Adrenal gland (tissue), 12 donors: ENCODE results near the gene CLASP1. TPM values are rescaled to one million over a fixed set of nuclear protein-coding genes. Genes with fewer than 3 reads are reported as not detected.

ENCODE experiments used
- DNase-seq, 7 donors: peaks; one replicate each; pipeline ENCODE4 v3.0.0-alpha.2; 2019 to 2020
- H3K27ac ChIP-seq, 5 donors: fragments of 200-600 bp; sonication (generic) in 4 of 5; 1 replicate in 3 of 5; 2 replicates in 2 of 5; pipeline versions ENCODE4 v1.5.1 to v1.8.0; 2016 to 2020; ENCODE audit warnings: mild to moderate bottlenecking in 1 of 5
- H3K27me3 ChIP-seq: fragments of 200-600 bp; 2 replicates; pipeline ENCODE4 v1.8.0; 2021
- H3K36me3 ChIP-seq, 2 donors: fragments of 200-600 bp; replicated peaks in 1 of 2; 1 replicate in 1 of 2; 2 replicates in 1 of 2; pipeline versions ENCODE4 v1.5.1 to v1.8.0; 2018 to 2022
- H3K4me1 ChIP-seq, 2 donors: fragments of 200-600 bp; replicated peaks in 1 of 2; 1 replicate in 1 of 2; 2 replicates in 1 of 2; pipeline versions ENCODE4 v1.5.1 to v1.8.0; 2018 to 2021
- H3K4me3 ChIP-seq, 4 donors: fragments of 200-600 bp; sonication (generic) in 3 of 4; one replicate each; pipeline ENCODE4 v1.5.1; 2016 to 2018
- H3K9me3 ChIP-seq, 3 donors: fragments of 200-600 bp; sonication (generic) in 1 of 3; replicated peaks in 1 of 3; 1 replicate in 2 of 3; 2 replicates in 1 of 3; pipeline versions ENCODE4 v1.5.1 to v1.8.0; 2016 to 2021
- CTCF ChIP-seq, 6 experiments: fragments of 450-650 bp in 4 of 6; fragments of 200-600 bp in 2 of 6; sonication (generic) in 1 of 6; IDR thresholded peaks; 1 replicate in 5 of 6; 2 replicates in 1 of 6; pipeline versions ENCODE4 v1.5.1 to v1.8.0; 2016 to 2021; ENCODE audit warnings: antibody characterized with exemption in 6 of 6, mild to moderate bottlenecking in 2 of 6, moderate library complexity in 1 of 6
- POLR2A ChIP-seq, 2 donors: fragments of 450-650 bp; IDR thresholded peaks; one replicate each; pipeline ENCODE4 v1.6.1; 2017; ENCODE audit warnings: antibody characterized with exemption in 2 of 2, mild to moderate bottlenecking in 2 of 2, moderate library complexity in 1 of 2
- WGBS, 4 donors: extraction: QIAGEN DNeasy Blood & Tissue Kit in 2 of 4; methylation state at CpG; one replicate each; pipeline versions ENCODE4 v1.1.5 to v1.1.7; 2013 to 2017; 5-methylcytosine and 5-hydroxymethylcytosine counted together
- intact Hi-C, 2 donors: fragments of 100-400 bp; cut with DNase I; formaldehyde crosslinking; loops; one replicate each; pipeline versions ENCODE4 v1.14.1 to v1.15.0; 2022 to 2023
- polyA plus RNA-seq, 3 donors: library from polyadenylated mRNA; stranded (reverse); fragments of 200-250 nt in 2 of 3; fragments of 350-450 nt in 1 of 3; fragmentation: Illumina TruSeq in 1 of 3; extraction: RNeasy Lipid Tissue Mini Kit (QIAGEN cat#74804) in 1 of 3; gene quantifications; one replicate each; pipeline ENCODE4 v1.2.3, GENCODE V29; 2013 to 2014
- total RNA-seq, 9 donors: library from RNA; depleted of rRNA in 4 of 9; stranded (reverse); fragments of >200 nt in 4 of 9; fragments of 120-200 nt in 1 of 9; fragmentation: NEBNext Ultra II Directional in 1 of 9; extraction: Animal tissue kit (Norgen Biotek cat#: 25700) in 1 of 9; gene quantifications; one replicate each; pipeline versions ENCODE4 v1.1.0 to v1.2.4, GENCODE V29; 2013 to 2023
- donor health status: healthy with polysubstance abuse.
- donor health status: Bipolar disorder and iron deficiency.
- donor health status: DM: yes; HTN: yes; CAD: no.
- donor health status: DM: no; HTN: no; CAD: no.
- donor health status: DM: no; HTN: no; CAD: no.
- donor health status: DM: yes; HTN: yes; CAD: no.

The CLASP1 gene
- total and polyA plus RNA-seq, 12 donors: 14.9 to 66.1 (median 53.4) TPM

GRCh38 chr2:121455446-121455845 lies 193.8 kb downstream of the CLASP1 start:
- no peaks in the 10 kb centered on the region for H3K9me3 ChIP-seq
- no peak overlapping the region for H3K4me3 ChIP-seq
- intact Hi-C loops: no loop called here
- no peak for DNase-seq
- H3K27ac ChIP-seq: no peak overlapping the region
- 80 to 94% (median 89%) methylated on average over 5 of the region's 5 CpGs for WGBS, 4 donors
- H3K4me1 ChIP-seq: no peaks in the 10 kb centered on the region
- no peaks in the 10 kb centered on the region for H3K27me3 ChIP-seq
- peaks cover 0 to 59% of the 10 kb centered on the region in 2 donors for H3K36me3 ChIP-seq
- no peak for TF ChIP-seq CTCF (IDR thresholded peaks at IDR 0.05)
- no peak for TF ChIP-seq POLR2A (IDR thresholded peaks at IDR 0.05)

GRCh38 chr2:121454549-121455090 lies 194.6 kb downstream of the CLASP1 start:
- DNase-seq: no peak
- H3K4me3 ChIP-seq: no peak overlapping the region
- no peak overlapping the region for H3K27ac ChIP-seq
- TF ChIP-seq POLR2A (IDR thresholded peaks at IDR 0.05) (no peak), CTCF (IDR thresholded peaks at IDR 0.05) (no peak)
- intact Hi-C loops: no loop called here
- H3K9me3 ChIP-seq: no peaks in the 10 kb centered on the region
- WGBS, 4 donors: 78 to 92% (median 90%) methylated on average over 7 of the region's 7 CpGs
- no peaks in the 10 kb centered on the region for H3K27me3 ChIP-seq
- no peaks in the 10 kb centered on the region for H3K4me1 ChIP-seq
- H3K36me3 ChIP-seq: peaks cover 0 to 60% of the 10 kb centered on the region in 2 donors

- H3K36me3 ChIP-seq: peaks cover 0 to 82% of the 10 kb centered on the region in 2 donors
- intact Hi-C loops: no loop called here
- 88 to 92% (median 90%) methylated on average over 4 of the region's 4 CpGs for WGBS, 4 donors
Observed at GRCh38 chr2:121451398-121451797, 197.9 kb downstream of the CLASP1 start.

GRCh38 chr2:121450301-121450700 lies 199.0 kb downstream of the CLASP1 start:
- 88 to 93% (median 92%) methylated on average over 4 of the region's 4 CpGs for WGBS, 4 donors
- TF ChIP-seq POLR2A (IDR thresholded peaks at IDR 0.05) (no peak), CTCF (IDR thresholded peaks at IDR 0.05) (no peak)
- H3K4me1 ChIP-seq: no peaks in the 10 kb centered on the region
- no peak for DNase-seq
- H3K36me3 ChIP-seq: peaks cover 0 to 83% of the 10 kb centered on the region in 2 donors
- H3K4me3 ChIP-seq: no peak overlapping the region
- no peaks in the 10 kb centered on the region for H3K9me3 ChIP-seq
- H3K27ac ChIP-seq: no peak overlapping the region
- H3K27me3 ChIP-seq: no peaks in the 10 kb centered on the region
- intact Hi-C loops: no loop called here

More at GRCh38 chr2:121451398-121451797, 197.9 kb downstream of the CLASP1 start:
- H3K4me3 ChIP-seq: no peak overlapping the region
- TF ChIP-seq CTCF (IDR thresholded peaks at IDR 0.05): no peak
- no peak for TF ChIP-seq POLR2A (IDR thresholded peaks at IDR 0.05)
- H3K9me3 ChIP-seq: no peaks in the 10 kb centered on the region
- no peaks in the 10 kb centered on the region for H3K27me3 ChIP-seq
- no peak for DNase-seq
- H3K4me1 ChIP-seq: no peaks in the 10 kb centered on the region
- no peak overlapping the region for H3K27ac ChIP-seq
